ENCODE results near the gene PAFAH2. TPM values are rescaled to one million over a fixed set of nuclear protein-coding genes. Genes with fewer than 3 reads are reported as not detected.
"Not testable (repeated sequence)": the region's sequence is repeated elsewhere in the genome, so short reads cannot be mapped to it uniquely, and the experiment has no call there.

The PAFAH2 gene
- total RNA-seq, 1 donor from 2014 or later, result 12.1 TPM

- intact Hi-C loops (cut with DNase I), result no loop called here
- DNase-seq (no peak), ATAC-seq (ENCODE audit: poor library complexity) (no peak)
Measured at GRCh38 chr1:25993197-25993951, 4.5 kb downstream of the PAFAH2 start.

- no peak for ATAC-seq (ENCODE audit: poor library complexity)
- intact Hi-C loops (cut with DNase I), result no loop called here
Measured at GRCh38 chr1:25992689-25993171, 5.1 kb downstream of the PAFAH2 start.

GRCh38 chr1:25991937-25992688, 5.8 kb downstream of the PAFAH2 start:
- ATAC-seq (ENCODE audit: poor library complexity), result no peak
- intact Hi-C loops (cut with DNase I), result no loop called here
- DNase-seq, result no peak

More at GRCh38 chr1:25992689-25993171, 5.1 kb downstream of the PAFAH2 start:
- DNase-seq, result no peak

GRCh38 chr1:25990702-25991395, 7.0 kb downstream of the PAFAH2 start:
- intact Hi-C loops (cut with DNase I), result no loop called here
- DNase-seq, result no peak
- ATAC-seq (ENCODE audit: poor library complexity), result peak; percentile 51

- DNase-seq, result no peak
- ATAC-seq (ENCODE audit: poor library complexity), result no peak
- intact Hi-C loops (cut with DNase I), result no loop called here
Measured at GRCh38 chr1:25990251-25990650, 7.6 kb downstream of the PAFAH2 start.

- intact Hi-C loops (cut with DNase I), result no loop called here
- DNase-seq (no peak), ATAC-seq (ENCODE audit: poor library complexity) (no peak)
Measured at GRCh38 chr1:25989440-25990234, 8.2 kb downstream of the PAFAH2 start.

GRCh38 chr1:25987951-25988350, 9.9 kb downstream of the PAFAH2 start:
- ATAC-seq (ENCODE audit: poor library complexity) (no peak), DNase-seq (no peak)
- intact Hi-C loops (cut with DNase I), result no loop called here

GRCh38 chr1:25986773-25987172, 11.1 kb downstream of the PAFAH2 start:
- ATAC-seq (ENCODE audit: poor library complexity); intact Hi-C loops (cut with DNase I); DNase-seq: not testable (repeated sequence)

- ATAC-seq (ENCODE audit: poor library complexity) (no peak), DNase-seq (no peak)
- intact Hi-C loops (cut with DNase I), result no loop called here
Measured at GRCh38 chr1:25985670-25986069, 12.2 kb downstream of the PAFAH2 start.

GRCh38 chr1:25985171-25985570, 12.7 kb downstream of the PAFAH2 start:
- ATAC-seq (ENCODE audit: poor library complexity), result no peak
- intact Hi-C loops (cut with DNase I), result no loop called here
- DNase-seq, result no peak

- DNase-seq, result no peak
- intact Hi-C loops (cut with DNase I), result no loop called here
- ATAC-seq (ENCODE audit: poor library complexity), result no peak
Measured at GRCh38 chr1:25979210-25979609, 18.7 kb downstream of the PAFAH2 start.

- DNase-seq (no peak), ATAC-seq (ENCODE audit: poor library complexity) (no peak)
- intact Hi-C loops (cut with DNase I), result no loop called here
Measured at GRCh38 chr1:25978403-25978802, 19.5 kb downstream of the PAFAH2 start.

- intact Hi-C loops (cut with DNase I), result no loop called here
- ATAC-seq (ENCODE audit: poor library complexity) (no peak), DNase-seq (no peak)
Measured at GRCh38 chr1:25977801-25978200, 20.1 kb downstream of the PAFAH2 start.

- ATAC-seq (ENCODE audit: poor library complexity) (no peak), DNase-seq (no peak)
- intact Hi-C loops (cut with DNase I), result no loop called here
Measured at GRCh38 chr1:25973610-25974321, 24.1 kb downstream of the PAFAH2 start.

GRCh38 chr1:25971811-25972180, 26.1 kb downstream of the PAFAH2 start:
- no peak for DNase-seq
- intact Hi-C loops (cut with DNase I), result no loop called here
- ATAC-seq (ENCODE audit: poor library complexity), result no peak

GRCh38 chr1:25971066-25971810, 26.6 kb downstream of the PAFAH2 start:
- DNase-seq (no peak), ATAC-seq (ENCODE audit: poor library complexity) (no peak)
- intact Hi-C loops (cut with DNase I), result no loop called here

GRCh38 chr1:25967308-25967707, 30.6 kb downstream of the PAFAH2 start:
- ATAC-seq (ENCODE audit: poor library complexity) (no peak), DNase-seq (no peak)
- intact Hi-C loops (cut with DNase I), result no loop called here

Data from Right ventricle myocardium superior (tissue), 1 donor.